GM23338 (cell line): Measurements from ENCODE around the gene GOSR1.
"Not testable (repeated sequence)": the region's sequence is repeated elsewhere in the genome, so short reads cannot be mapped to it uniquely, and the experiment has no call there.

ENCODE experiments used
- EZH2 ChIP-seq: fragments of 200-600 bp; sonication (generic); IDR thresholded peaks from one replicate; pipeline ENCODE4 v1.8.0; 2017; ENCODE audit warnings: antibody characterized with exemption, mild to moderate bottlenecking, low read depth; ENCODE audit not compliant: unreplicated experiment
- EZH2phosphoT487 ChIP-seq: fragments of 200-600 bp; sonication (generic); IDR thresholded peaks from one replicate; pipeline ENCODE4 v1.8.1; 2018; ENCODE audit warnings: antibody characterized with exemption; ENCODE audit not compliant: unreplicated experiment
- JUNB ChIP-seq: IDR thresholded peaks from one replicate; pipeline ENCODE4 v1.6.1; 2016; ENCODE audit warnings: antibody characterized with exemption; ENCODE audit not compliant: unreplicated experiment
- NANOG ChIP-seq: IDR thresholded peaks from 2 replicates; pipeline ENCODE4 v1.6.1; 2016; ENCODE audit warnings: antibody characterized with exemption, borderline replicate concordance
- POLR2AphosphoS5 ChIP-seq: IDR thresholded peaks from 2 replicates; pipeline ENCODE4 v1.6.1; 2016; ENCODE audit warnings: antibody characterized with exemption, low read depth
- STAT1 ChIP-seq: IDR thresholded peaks from one replicate; pipeline ENCODE4 v1.6.1; 2016; ENCODE audit warnings: antibody characterized with exemption; ENCODE audit not compliant: unreplicated experiment
- TF ChIP-seq, protein P1 (sequence below): IDR thresholded peaks from one replicate; pipeline ENCODE4 v1.6.1; 2018; ENCODE audit warnings: antibody characterized with exemption; ENCODE audit not compliant: unreplicated experiment
- TF ChIP-seq, protein P2 (sequence below), 2 experiments: fragments of 200-600 bp in 1 of 2; sonication (generic) in 1 of 2; conservative IDR thresholded peaks; 2 replicates each; pipeline versions ENCODE4 v1.5.1 to v1.6.1; 2016 to 2017; ENCODE audit warnings: antibody characterized with exemption in 2 of 2, low read depth in 2 of 2, mild to moderate bottlenecking in 2 of 2, moderate library complexity in 1 of 2
- TF ChIP-seq, protein P3 (sequence below): IDR thresholded peaks from 2 replicates; pipeline ENCODE4 v1.6.1; 2016; ENCODE audit warnings: antibody characterized with exemption

DNA sequence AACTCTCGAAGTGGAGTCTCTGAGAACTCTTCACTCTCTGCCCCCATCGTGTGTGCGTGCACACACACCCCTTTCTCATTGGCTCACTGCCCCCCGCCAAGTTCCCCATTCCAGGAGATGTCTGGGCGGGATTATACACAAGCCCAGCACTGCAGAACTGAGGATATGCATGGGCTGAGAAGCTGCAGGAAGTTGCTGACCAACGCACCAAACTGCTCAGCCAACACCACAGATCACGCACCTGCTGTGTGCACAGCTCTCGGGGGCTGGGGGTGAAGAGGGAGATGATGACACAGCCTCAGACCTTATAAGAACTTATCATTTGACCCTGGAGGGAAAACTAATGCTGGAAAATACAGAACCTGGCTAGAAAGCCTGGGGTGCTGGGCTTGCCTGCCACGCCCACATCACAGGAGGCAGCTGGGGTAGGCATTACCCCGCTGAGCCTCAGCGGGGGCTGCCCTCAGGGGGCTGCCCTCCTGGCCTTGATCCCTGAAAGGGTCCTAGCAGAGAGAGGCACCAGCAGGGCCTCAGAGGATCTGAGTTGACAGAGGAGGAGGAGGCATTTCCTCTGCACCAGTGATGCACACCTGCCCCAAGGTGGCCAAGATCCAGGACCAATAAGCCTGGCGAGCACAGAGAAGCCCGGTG lies 87.3 kb downstream of the GOSR1 start:
- TF ChIP-seq EZH2, EZH2phosphoT487, JUNB, POLR2AphosphoS5, STAT1, NANOG: not testable (repeated sequence)
- TF ChIP-seq, protein P1, sequence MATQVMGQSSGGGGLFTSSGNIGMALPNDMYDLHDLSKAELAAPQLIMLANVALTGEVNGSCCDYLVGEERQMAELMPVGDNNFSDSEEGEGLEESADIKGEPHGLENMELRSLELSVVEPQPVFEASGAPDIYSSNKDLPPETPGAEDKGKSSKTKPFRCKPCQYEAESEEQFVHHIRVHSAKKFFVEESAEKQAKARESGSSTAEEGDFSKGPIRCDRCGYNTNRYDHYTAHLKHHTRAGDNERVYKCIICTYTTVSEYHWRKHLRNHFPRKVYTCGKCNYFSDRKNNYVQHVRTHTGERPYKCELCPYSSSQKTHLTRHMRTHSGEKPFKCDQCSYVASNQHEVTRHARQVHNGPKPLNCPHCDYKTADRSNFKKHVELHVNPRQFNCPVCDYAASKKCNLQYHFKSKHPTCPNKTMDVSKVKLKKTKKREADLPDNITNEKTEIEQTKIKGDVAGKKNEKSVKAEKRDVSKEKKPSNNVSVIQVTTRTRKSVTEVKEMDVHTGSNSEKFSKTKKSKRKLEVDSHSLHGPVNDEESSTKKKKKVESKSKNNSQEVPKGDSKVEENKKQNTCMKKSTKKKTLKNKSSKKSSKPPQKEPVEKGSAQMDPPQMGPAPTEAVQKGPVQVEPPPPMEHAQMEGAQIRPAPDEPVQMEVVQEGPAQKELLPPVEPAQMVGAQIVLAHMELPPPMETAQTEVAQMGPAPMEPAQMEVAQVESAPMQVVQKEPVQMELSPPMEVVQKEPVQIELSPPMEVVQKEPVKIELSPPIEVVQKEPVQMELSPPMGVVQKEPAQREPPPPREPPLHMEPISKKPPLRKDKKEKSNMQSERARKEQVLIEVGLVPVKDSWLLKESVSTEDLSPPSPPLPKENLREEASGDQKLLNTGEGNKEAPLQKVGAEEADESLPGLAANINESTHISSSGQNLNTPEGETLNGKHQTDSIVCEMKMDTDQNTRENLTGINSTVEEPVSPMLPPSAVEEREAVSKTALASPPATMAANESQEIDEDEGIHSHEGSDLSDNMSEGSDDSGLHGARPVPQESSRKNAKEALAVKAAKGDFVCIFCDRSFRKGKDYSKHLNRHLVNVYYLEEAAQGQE = not testable (repeated sequence)
- TF ChIP-seq, protein P2, sequence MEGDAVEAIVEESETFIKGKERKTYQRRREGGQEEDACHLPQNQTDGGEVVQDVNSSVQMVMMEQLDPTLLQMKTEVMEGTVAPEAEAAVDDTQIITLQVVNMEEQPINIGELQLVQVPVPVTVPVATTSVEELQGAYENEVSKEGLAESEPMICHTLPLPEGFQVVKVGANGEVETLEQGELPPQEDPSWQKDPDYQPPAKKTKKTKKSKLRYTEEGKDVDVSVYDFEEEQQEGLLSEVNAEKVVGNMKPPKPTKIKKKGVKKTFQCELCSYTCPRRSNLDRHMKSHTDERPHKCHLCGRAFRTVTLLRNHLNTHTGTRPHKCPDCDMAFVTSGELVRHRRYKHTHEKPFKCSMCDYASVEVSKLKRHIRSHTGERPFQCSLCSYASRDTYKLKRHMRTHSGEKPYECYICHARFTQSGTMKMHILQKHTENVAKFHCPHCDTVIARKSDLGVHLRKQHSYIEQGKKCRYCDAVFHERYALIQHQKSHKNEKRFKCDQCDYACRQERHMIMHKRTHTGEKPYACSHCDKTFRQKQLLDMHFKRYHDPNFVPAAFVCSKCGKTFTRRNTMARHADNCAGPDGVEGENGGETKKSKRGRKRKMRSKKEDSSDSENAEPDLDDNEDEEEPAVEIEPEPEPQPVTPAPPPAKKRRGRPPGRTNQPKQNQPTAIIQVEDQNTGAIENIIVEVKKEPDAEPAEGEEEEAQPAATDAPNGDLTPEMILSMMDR (conservative IDR thresholded peaks at IDR 0.05; ENCODE audit: low read depth in 2 of 2) = not testable (repeated sequence)
- TF ChIP-seq, protein P3, sequence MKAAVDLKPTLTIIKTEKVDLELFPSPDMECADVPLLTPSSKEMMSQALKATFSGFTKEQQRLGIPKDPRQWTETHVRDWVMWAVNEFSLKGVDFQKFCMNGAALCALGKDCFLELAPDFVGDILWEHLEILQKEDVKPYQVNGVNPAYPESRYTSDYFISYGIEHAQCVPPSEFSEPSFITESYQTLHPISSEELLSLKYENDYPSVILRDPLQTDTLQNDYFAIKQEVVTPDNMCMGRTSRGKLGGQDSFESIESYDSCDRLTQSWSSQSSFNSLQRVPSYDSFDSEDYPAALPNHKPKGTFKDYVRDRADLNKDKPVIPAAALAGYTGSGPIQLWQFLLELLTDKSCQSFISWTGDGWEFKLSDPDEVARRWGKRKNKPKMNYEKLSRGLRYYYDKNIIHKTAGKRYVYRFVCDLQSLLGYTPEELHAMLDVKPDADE = not testable (repeated sequence)
